ENCODE data around the gene LIPA. TPM values are rescaled to one million over a fixed set of nuclear protein-coding genes. Genes with fewer than 3 reads are reported as not detected.
A peak's percentile ranks its signal among the peaks of the same experiment; 100 is the strongest.

LIPA gene
- total RNA-seq, 1 donor from 2014 or later = 27.3 TPM

DNA sequence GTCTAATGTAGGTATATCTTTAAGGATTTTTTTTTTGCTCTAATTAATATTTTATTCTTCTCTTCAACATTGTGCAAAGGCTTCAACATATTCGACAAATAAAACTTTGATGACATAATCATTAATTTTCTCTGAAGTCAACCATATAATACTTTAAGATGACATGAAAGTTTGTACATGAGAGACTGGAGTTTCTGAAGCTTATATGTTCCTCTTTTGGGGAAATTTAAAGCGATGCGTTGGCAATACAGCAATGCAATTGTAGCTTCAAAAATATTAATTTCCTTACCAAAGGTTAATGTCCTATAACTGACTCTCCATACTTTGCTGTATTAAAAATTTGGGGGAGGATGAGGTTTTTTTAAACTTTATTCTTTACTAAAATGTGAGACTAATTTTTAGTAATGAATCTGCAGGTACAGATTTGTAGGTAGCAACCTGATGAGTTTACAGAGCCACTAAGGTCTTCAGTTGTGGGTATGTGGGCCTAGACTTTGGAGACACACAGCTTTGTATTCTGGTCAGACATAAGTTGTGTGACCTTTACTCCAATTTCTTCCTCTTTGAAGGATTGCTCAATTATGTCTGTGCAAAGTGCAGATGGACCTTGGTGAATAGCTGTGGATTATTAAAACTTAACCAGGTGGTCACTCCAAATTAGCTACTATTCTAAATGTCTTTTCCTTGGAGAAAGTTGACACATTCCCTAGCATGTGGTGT lies 18.0 kb upstream of the LIPA start:
- Mint-ChIP-seq H3K36me3 (no peaks in the 10 kb centered on the region), H3K27me3 (ENCODE audit: low read depth) (no peaks in the 10 kb centered on the region), H3K4me3 (no peak overlapping the region), H3K9me3 (peaks cover 4% of the 10 kb centered on the region), H3K4me1 (peaks cover 18% of the 10 kb centered on the region), H3K27ac (no peak overlapping the region)
- TF ChIP-seq, protein P1, sequence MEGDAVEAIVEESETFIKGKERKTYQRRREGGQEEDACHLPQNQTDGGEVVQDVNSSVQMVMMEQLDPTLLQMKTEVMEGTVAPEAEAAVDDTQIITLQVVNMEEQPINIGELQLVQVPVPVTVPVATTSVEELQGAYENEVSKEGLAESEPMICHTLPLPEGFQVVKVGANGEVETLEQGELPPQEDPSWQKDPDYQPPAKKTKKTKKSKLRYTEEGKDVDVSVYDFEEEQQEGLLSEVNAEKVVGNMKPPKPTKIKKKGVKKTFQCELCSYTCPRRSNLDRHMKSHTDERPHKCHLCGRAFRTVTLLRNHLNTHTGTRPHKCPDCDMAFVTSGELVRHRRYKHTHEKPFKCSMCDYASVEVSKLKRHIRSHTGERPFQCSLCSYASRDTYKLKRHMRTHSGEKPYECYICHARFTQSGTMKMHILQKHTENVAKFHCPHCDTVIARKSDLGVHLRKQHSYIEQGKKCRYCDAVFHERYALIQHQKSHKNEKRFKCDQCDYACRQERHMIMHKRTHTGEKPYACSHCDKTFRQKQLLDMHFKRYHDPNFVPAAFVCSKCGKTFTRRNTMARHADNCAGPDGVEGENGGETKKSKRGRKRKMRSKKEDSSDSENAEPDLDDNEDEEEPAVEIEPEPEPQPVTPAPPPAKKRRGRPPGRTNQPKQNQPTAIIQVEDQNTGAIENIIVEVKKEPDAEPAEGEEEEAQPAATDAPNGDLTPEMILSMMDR (IDR thresholded peaks at IDR 0.05; ENCODE audit: unreplicated experiment) = no peak
- no peak for DNase-seq (ENCODE audit: low spot score in 2 of 2, unreplicated experiment in 2 of 2)

DNA sequence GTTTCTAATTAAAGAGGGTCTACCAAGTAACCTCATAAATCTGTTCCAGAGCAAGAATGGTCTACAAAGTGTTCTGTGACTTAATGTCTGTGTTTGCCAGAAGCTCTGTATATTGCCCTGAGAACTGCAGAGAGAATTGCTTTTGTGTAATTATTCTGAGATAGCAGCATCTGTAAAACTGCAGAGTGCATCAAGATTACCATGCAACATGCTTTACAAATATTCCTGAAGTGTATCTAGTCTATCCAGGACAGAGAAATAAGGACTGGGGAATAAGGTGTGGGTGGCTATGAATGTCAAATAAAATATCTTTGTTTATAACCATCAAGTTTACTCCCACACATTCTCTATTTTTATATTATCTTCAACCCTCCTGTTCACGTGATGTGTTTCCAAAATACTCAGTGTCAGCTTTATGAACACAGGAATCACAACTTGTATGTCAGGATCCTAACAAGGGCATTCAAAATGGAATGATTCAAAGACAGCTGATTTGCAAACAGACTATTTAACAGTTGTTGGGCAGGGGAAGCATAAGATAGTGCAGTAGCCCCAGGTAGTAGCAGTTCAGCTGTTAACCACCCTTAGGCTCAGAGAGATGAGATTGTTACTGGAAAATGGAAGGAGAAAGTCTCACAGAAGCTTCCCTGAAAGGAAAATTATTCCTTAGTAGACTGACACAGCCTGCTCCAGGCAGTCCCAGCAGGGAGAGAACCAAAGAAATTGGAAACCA lies 15.3 kb upstream of the LIPA start:
- Mint-ChIP-seq H3K27me3 (ENCODE audit: low read depth) (no peaks in the 10 kb centered on the region), H3K36me3 (no peaks in the 10 kb centered on the region), H3K4me3 (no peak overlapping the region), H3K9me3 (no peaks in the 10 kb centered on the region), H3K4me1 (peaks cover 24% of the 10 kb centered on the region), H3K27ac (peak overlapping the region; percentile 77)
- TF ChIP-seq, protein P1 (IDR thresholded peaks at IDR 0.05; ENCODE audit: unreplicated experiment) = no peak
- no peak for DNase-seq (ENCODE audit: low spot score in 2 of 2, unreplicated experiment in 2 of 2)

DNA sequence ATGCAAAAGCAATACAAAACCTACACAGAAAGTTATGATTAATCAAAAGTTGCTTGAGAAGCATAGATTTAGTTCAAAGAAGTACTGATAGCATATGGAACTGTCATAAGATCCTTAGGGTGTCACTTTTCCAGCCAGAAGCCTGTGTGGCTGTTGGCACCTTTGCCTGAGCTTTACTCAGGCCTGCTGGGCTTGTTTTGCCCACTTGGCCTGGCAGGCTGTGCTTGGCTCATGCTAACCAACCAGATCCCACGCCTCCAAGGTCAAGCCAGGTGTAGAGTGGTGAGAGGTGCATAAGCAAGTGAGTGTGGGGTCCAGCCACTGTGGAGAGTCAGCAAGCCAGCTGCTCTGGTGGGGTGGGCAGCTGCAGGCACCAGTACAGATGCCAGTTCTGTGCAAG lies 12.0 kb upstream of the LIPA start:
- Mint-ChIP-seq H3K36me3 (no peaks in the 10 kb centered on the region), H3K9me3 (no peaks in the 10 kb centered on the region), H3K4me1 (peaks cover 36% of the 10 kb centered on the region), H3K27ac (no peak overlapping the region), H3K27me3 (ENCODE audit: low read depth) (no peaks in the 10 kb centered on the region), H3K4me3 (no peak overlapping the region)
- TF ChIP-seq, protein P1 (IDR thresholded peaks at IDR 0.05; ENCODE audit: unreplicated experiment) = no peak
- no peak for DNase-seq (ENCODE audit: low spot score in 2 of 2, unreplicated experiment in 2 of 2)

DNA sequence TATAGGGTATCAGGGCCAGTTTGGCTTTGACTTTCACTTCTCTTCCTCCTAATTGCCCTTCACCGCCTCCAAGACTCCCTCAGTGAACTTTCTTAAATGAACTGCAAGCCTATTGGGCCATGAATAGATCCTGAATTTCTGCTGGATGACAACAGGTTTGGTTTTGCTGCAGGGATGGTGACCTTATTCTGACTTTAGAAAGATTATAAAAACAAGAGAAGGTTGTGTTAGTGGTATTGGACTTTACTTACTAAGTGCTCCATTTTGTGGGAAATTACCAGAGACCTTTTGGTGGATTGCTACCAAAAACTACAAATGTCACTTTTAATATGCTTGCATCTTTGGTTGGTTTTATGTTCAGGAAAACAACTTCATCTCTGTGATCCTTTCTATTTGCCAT lies 11.5 kb upstream of the LIPA start:
- no peaks in the 10 kb centered on the region for H3K36me3 Mint-ChIP-seq

DNA sequence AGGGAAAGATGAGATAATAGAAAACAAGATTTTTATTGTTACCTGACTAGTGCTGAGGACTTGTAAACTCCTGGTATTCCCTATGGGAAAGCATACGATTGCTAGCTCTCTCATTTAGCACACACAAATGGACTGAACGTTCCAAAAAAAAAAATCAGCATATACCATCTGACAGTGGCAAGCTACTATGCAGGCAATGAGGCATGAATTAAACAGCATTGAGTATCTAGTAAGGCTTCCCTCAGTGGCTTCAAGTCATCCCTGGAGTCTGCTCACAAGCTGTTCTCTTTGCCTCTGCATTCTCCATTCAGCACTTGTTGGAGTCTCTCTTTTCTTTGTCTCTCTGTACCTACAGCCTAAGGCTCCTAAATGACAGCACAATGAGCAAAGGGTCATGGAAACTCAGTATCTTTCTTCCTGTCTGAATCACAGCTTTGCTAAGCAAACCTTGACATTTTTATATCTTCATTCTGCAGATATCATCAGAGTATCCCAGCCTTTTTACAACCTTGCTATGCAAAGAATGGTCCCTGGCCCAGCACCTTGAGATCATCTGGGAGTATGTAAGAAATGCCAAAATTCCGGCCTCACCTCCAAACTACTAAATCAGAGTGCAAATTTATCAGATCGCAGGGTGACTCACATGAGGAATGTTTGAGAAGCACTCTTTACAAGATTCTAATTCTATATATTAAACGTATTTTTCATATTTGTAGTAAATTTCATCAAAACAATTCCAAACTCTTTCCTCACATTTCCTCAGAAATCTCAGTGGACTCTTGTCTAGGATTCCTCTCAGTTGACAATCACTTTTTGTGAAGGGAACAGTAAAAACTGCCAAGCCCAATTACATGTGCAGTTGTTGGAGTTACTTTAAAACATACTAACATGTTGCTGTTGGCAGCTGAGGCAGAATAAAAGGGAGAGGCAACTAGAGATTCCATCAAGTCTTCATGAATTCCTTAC lies 10.8 kb upstream of the LIPA start:
- Mint-ChIP-seq H3K27me3 (ENCODE audit: low read depth) (no peaks in the 10 kb centered on the region), H3K9me3 (no peaks in the 10 kb centered on the region), H3K4me1 (peaks cover 36% of the 10 kb centered on the region), H3K4me3 (no peak overlapping the region), H3K27ac (peak overlapping the region; percentile 84), H3K36me3 (no peaks in the 10 kb centered on the region)
- TF ChIP-seq, protein P1 (IDR thresholded peaks at IDR 0.05; ENCODE audit: unreplicated experiment) = no peak
- DNase-seq (ENCODE audit: low spot score in 2 of 2, unreplicated experiment in 2 of 2) = no peak

More for the DNA sequence above, 11.5 kb upstream of the LIPA start:
- peak overlapping the region; percentile 84 for H3K27ac Mint-ChIP-seq
- H3K4me3 Mint-ChIP-seq = no peak overlapping the region
- H3K4me1 Mint-ChIP-seq = peaks cover 36% of the 10 kb centered on the region
- H3K9me3 Mint-ChIP-seq = no peaks in the 10 kb centered on the region
- H3K27me3 Mint-ChIP-seq (ENCODE audit: low read depth) = no peaks in the 10 kb centered on the region
- DNase-seq (ENCODE audit: low spot score in 2 of 2, unreplicated experiment in 2 of 2) = no peak
- TF ChIP-seq, protein P1 (IDR thresholded peaks at IDR 0.05; ENCODE audit: unreplicated experiment) = no peak
